Anterior cingulate cortex (tissue), 58 donors: ENCODE measurements around the gene METTL24.

Experiments used
- DNase-seq, 58 donors: peaks; one replicate each; lab custom pipeline; 2025; lab: John Stamatoyannopoulos, UW

The METTL24 gene

GRCh38 chr6:110211753-110212152 is 146.4 kb downstream of the METTL24 start:
- no peak for DNase-seq

- no peak for DNase-seq
Measured at GRCh38 chr6:110207652-110208051, 150.5 kb downstream of the METTL24 start.

GRCh38 chr6:110201151-110201884 is 156.8 kb downstream of the METTL24 start:
- DNase-seq: no peak

- DNase-seq: no peak
Measured at GRCh38 chr6:110198561-110198960, 159.6 kb downstream of the METTL24 start.

- DNase-seq: no peak
Measured at GRCh38 chr6:110196874-110197273, 161.3 kb downstream of the METTL24 start.

GRCh38 chr6:110195639-110196038 is 162.5 kb downstream of the METTL24 start:
- no peak for DNase-seq
